AG04450 (cell line): ENCODE results near the gene KLHL17. TPM values are rescaled to one million over a fixed set of nuclear protein-coding genes. Genes with fewer than 3 reads are reported as not detected.

Experiments
- CTCF ChIA-PET: fragments of 300-600, 350-600 bp; formaldehyde crosslinking; extraction: SDS; loops from one replicate; lab custom pipeline; 2022; ENCODE audit warnings: antibody characterized with exemption, inconsistent platforms; lab: Charles Lee
- POLR2A ChIA-PET: fragments of 350-600 bp; formaldehyde crosslinking; extraction: SDS; loops from one replicate; lab custom pipeline; 2021; ENCODE audit warnings: antibody characterized with exemption, inconsistent platforms; lab: Yijun Ruan, JAX
- DNase-seq: peaks from one replicate; pipeline ENCODE4 v3.0.0-alpha.2; 2011; ENCODE audit warnings: low read depth, low spot score
- H3K27ac ChIP-seq: one replicate; pipeline ENCODE4 v1.5.1; 2012; ENCODE audit warnings: low read depth, low read length, control low read depth
- H3K27me3 ChIP-seq: one replicate; pipeline ENCODE4 v1.6.0; 2012; ENCODE audit warnings: low read length; ENCODE audit not compliant: control insufficient read depth, insufficient read depth
- H3K4me3 ChIP-seq: 2 replicates; pipeline ENCODE4 v1.5.1; 2011; ENCODE audit warnings: mild to moderate bottlenecking, low read depth, low read length, control low read depth
- H3K9me3 ChIP-seq: 2 replicates; pipeline ENCODE4 v1.5.1; 2012; ENCODE audit warnings: low read length; ENCODE audit not compliant: control insufficient read depth, insufficient read depth
- CTCF ChIP-seq: IDR thresholded peaks from 2 replicates; pipeline ENCODE4 v1.5.1; 2011; ENCODE audit warnings: low read depth, low read length, control low read depth, inconsistent platforms
- polyA plus RNA-seq: library from polyadenylated mRNA; depleted of rRNA; stranded (reverse); fragments of >200 nt; gene quantifications from 2 replicates; pipeline ENCODE4 v1.2.3, GENCODE V29; 2011

Gene KLHL17
- polyA plus RNA-seq, 1 experiment: 5.5 TPM

GRCh38 chr1:997993-998744 is 37.8 kb downstream of the KLHL17 start:
- Histone ChIP-seq H3K4me3 (peak overlapping the region; percentile 27; the same call in 1 of the 2 replicates), H3K27me3 (peaks cover 12% of the 10 kb centered on the region), H3K9me3 (peaks cover 6% of the 10 kb centered on the region), H3K27ac (no peak overlapping the region)
- DNase-seq: no peak
- ChIA-PET POLR2A (no interaction called here), CTCF (interaction anchor here (1.0 kb wide), 1 partner anchor 14 kb away, joined by 3 read pairs; no protein-coding TSS in a partner anchor)
- TF ChIP-seq CTCF: no peak

- H3K27me3 ChIP-seq: peaks cover 12% of the 10 kb centered on the region
- peaks cover under 1% of the 10 kb centered on the region; the same call in 1 of the 2 replicates for H3K9me3 ChIP-seq
- peak overlapping the region; percentile 66 for H3K4me3 ChIP-seq
- POLR2A ChIA-PET: no interaction called here
- CTCF ChIA-PET: no interaction called here
- no peak overlapping the region for H3K27ac ChIP-seq
- TF ChIP-seq CTCF: no peak
- DNase-seq: no peak
Observed at GRCh38 chr1:998745-998994, 38.3 kb downstream of the KLHL17 start.

- Histone ChIP-seq H3K27me3 (peaks cover 12% of the 10 kb centered on the region), H3K9me3 (no peaks in the 10 kb centered on the region; the same call in 1 of the 2 replicates), H3K4me3 (peak overlapping the region; percentile 66), H3K27ac (peak overlapping the region; percentile 31)
- ChIA-PET POLR2A (no interaction called here), CTCF (interaction anchor here (0.7 kb wide), 1 partner anchor 19 kb away, joined by 3 read pairs; no protein-coding TSS in a partner anchor)
- no peak for TF ChIP-seq CTCF
- DNase-seq: no peak
Observed at GRCh38 chr1:998995-999724, 38.8 kb downstream of the KLHL17 start.

GRCh38 chr1:999725-1000356 is 39.5 kb downstream of the KLHL17 start, which contains the start of gene HES4:
Gene HES4 (minus strand): TSS chr1:1000097. CDS start chr1:999973, 124 bp downstream.
- POLR2A ChIA-PET: no interaction called here
- peak; percentile 75 for DNase-seq
- Histone ChIP-seq H3K9me3 (no peaks in the 10 kb centered on the region; the same call in 1 of the 2 replicates), H3K27me3 (peaks cover 12% of the 10 kb centered on the region), H3K4me3 (peak within 1 kb of the TSS; percentile 66), H3K27ac (peak within 1 kb of the TSS; percentile 94)
- CTCF ChIA-PET: interaction anchor here (0.7 kb wide), 1 partner anchor 19 kb away, joined by 3 read pairs; no protein-coding TSS in a partner anchor
- TF ChIP-seq CTCF: no peak
